OCI-LY7 (cell line): ENCODE results near the gene ASB4. TPM values are rescaled to one million over a fixed set of nuclear protein-coding genes. Genes with fewer than 3 reads are reported as not detected.

Experiments used
- BruUV-seq: library from RNA; stranded (reverse); fragments of 400-500 nt; replicated peaks from 2 replicates; lab custom pipeline; 2021; lab: Mats Ljungman, UMichigan
- CTCF ChIA-PET: fragments of 300-600 bp; sonication (Branson Sonifier 250); formaldehyde crosslinking; loops from one replicate; lab custom pipeline; 2022; ENCODE audit warnings: antibody characterized with exemption; ENCODE audit not compliant: unreplicated experiment; lab: Charles Lee
- POLR2A ChIA-PET: fragments of 300-600 bp; sonication (Branson Sonifier 250); formaldehyde crosslinking; loops from one replicate; lab custom pipeline; 2022; ENCODE audit warnings: antibody characterized with exemption; lab: Charles Lee
- DNase-seq: peaks from one replicate; pipeline ENCODE4 v3.0.0-alpha.2; 2015; ENCODE audit warnings: low spot score
- H2AFZ ChIP-seq: fragments of 200-600 bp; sonication (generic), shearing (Covaris generic); 2 replicates; pipeline ENCODE4 v1.6.1; 2014; ENCODE audit warnings: mild to moderate bottlenecking, antibody characterized with exemption, low read length, moderate library complexity
- H3K27ac ChIP-seq: fragments of 200-600 bp; sonication (generic); 2 replicates; pipeline ENCODE4 v1.5.1; 2014; ENCODE audit warnings: mixed run types, low read depth, mild to moderate bottlenecking, moderate library complexity, low read length, inconsistent platforms; ENCODE audit not compliant: poor library complexity, severe bottlenecking
- H3K36me3 ChIP-seq: fragments of 200-600 bp; sonication (generic); 2 replicates; pipeline ENCODE4 v1.6.1; 2014; ENCODE audit warnings: mild to moderate bottlenecking, antibody characterized with exemption, low read length, moderate library complexity, mixed read lengths; ENCODE audit not compliant: insufficient read depth
- H3K4me1 ChIP-seq: fragments of 200-600 bp; sonication (generic); 2 replicates; pipeline ENCODE4 v1.5.1; 2014; ENCODE audit warnings: mild to moderate bottlenecking, low read length; ENCODE audit not compliant: insufficient read depth, poor library complexity, severe bottlenecking
- H3K4me2 ChIP-seq: fragments of 200-600 bp; sonication (generic); 2 replicates; pipeline ENCODE4 v1.6.1; 2014; ENCODE audit warnings: mild to moderate bottlenecking, low read length
- H3K4me3 ChIP-seq: fragments of 200-600 bp; sonication (generic); 2 replicates; pipeline ENCODE4 v1.5.1; 2014; ENCODE audit warnings: mild to moderate bottlenecking, low read depth, low read length; ENCODE audit not compliant: poor library complexity, severe bottlenecking
- H3K79me2 ChIP-seq: fragments of 200-600 bp; sonication (generic); 2 replicates; pipeline ENCODE4 v1.6.1; 2016; ENCODE audit warnings: low read depth, mild to moderate bottlenecking, low read length, moderate library complexity, mixed read lengths; ENCODE audit not compliant: insufficient read depth
- H3K9me2 ChIP-seq: fragments of 200-600 bp; sonication (generic); 2 replicates; pipeline ENCODE4 v1.6.1; 2016; ENCODE audit warnings: mild to moderate bottlenecking, low read length, mixed read lengths; ENCODE audit not compliant: insufficient read depth
- H3K9me3 ChIP-seq: fragments of 200-600 bp; sonication (generic); 2 replicates; pipeline ENCODE4 v1.6.1; 2014; ENCODE audit warnings: mild to moderate bottlenecking, mixed run types, low read length, mixed read lengths
- H4K20me1 ChIP-seq: fragments of 200-600 bp; sonication (generic); 2 replicates; pipeline ENCODE4 v1.6.1; 2014; ENCODE audit warnings: mild to moderate bottlenecking, antibody characterized with exemption, low read length, moderate library complexity, mixed read lengths; ENCODE audit not compliant: insufficient read depth
- CTCF ChIP-seq: fragments of 200-600 bp; sonication (generic); conservative IDR thresholded peaks from 2 replicates; pipeline ENCODE4 v1.5.1; 2014; ENCODE audit warnings: mild to moderate bottlenecking, antibody characterized with exemption, low read length, moderate library complexity, mixed read lengths
- EZH2phosphoT487 ChIP-seq: fragments of 200-600 bp; sonication (generic); IDR thresholded peaks from 2 replicates; pipeline ENCODE4 v1.6.1; 2018; ENCODE audit warnings: low read depth, borderline replicate concordance, mild to moderate bottlenecking, mixed run types, antibody characterized with exemption, low read length, moderate library complexity, mixed read lengths
- intact Hi-C: fragments of 100-400 bp; cut with micrococcal nuclease; formaldehyde crosslinking; loops from one replicate; pipeline ENCODE4 v1.10.0; 2022; ENCODE audit not compliant: unreplicated experiment
- total RNA-seq, 2 experiments: library from RNA; depleted of rRNA in 1 of 2; stranded (reverse); fragments of >200 nt in 1 of 2; shearing (Covaris generic) in 1 of 2; gene quantifications; 2 replicates each; pipeline ENCODE4 v1.2.3, GENCODE V29; 2014 to 2022

ASB4 gene
- total RNA-seq, 2 experiments from 2014 or later: not detected

GRCh38 chr7:95440394-95441038 lies 45.2 kb upstream of the ASB4 start:
- Histone ChIP-seq H3K36me3 (no peaks in the 10 kb centered on the region), H3K4me2 (no peak overlapping the region), H4K20me1 (no peaks in the 10 kb centered on the region), H3K79me2 (no peaks in the 10 kb centered on the region), H3K27ac (no peak overlapping the region), H3K4me1 (no peaks in the 10 kb centered on the region), H3K4me3 (no peak overlapping the region), H3K9me3 (no peaks in the 10 kb centered on the region), H3K9me2 (no peaks in the 10 kb centered on the region), H2AFZ (no peak overlapping the region)
- intact Hi-C loops: no loop called here
- ChIA-PET CTCF (no interaction called here), POLR2A (no interaction called here)
- BruUV-seq: no TSS peak
- no peak for DNase-seq
- TF ChIP-seq EZH2phosphoT487 (no peak), CTCF (no peak)

- ChIA-PET POLR2A (no interaction called here), CTCF (no interaction called here)
- H3K4me1 ChIP-seq: no peaks in the 10 kb centered on the region
- H2AFZ ChIP-seq: no peak overlapping the region
- TF ChIP-seq EZH2phosphoT487 (no peak), CTCF (no peak)
- no peaks in the 10 kb centered on the region for H4K20me1 ChIP-seq
- no peak overlapping the region for H3K4me2 ChIP-seq
- H3K79me2 ChIP-seq: no peaks in the 10 kb centered on the region
- intact Hi-C loops: no loop called here
- H3K9me2 ChIP-seq: no peaks in the 10 kb centered on the region
- no peak overlapping the region for H3K27ac ChIP-seq
- DNase-seq: no peak
- H3K4me3 ChIP-seq: no peak overlapping the region
- H3K9me3 ChIP-seq: no peaks in the 10 kb centered on the region
- no TSS peak for BruUV-seq
- no peaks in the 10 kb centered on the region for H3K36me3 ChIP-seq
Observed at GRCh38 chr7:95441042-95441823, 44.5 kb upstream of the ASB4 start.

GRCh38 chr7:95444796-95445195 lies 40.9 kb upstream of the ASB4 start:
- CTCF ChIA-PET: no interaction called here
- H3K36me3 ChIP-seq: no peaks in the 10 kb centered on the region
- intact Hi-C loops: no loop called here
- H3K9me2 ChIP-seq: no peaks in the 10 kb centered on the region
- DNase-seq: no peak
- no peak for TF ChIP-seq CTCF
- TF ChIP-seq EZH2phosphoT487: no peak
- H3K9me3 ChIP-seq: no peaks in the 10 kb centered on the region
- H3K27ac ChIP-seq: no peak overlapping the region
- no peak overlapping the region for H3K4me3 ChIP-seq
- H3K4me2 ChIP-seq: no peak overlapping the region
- no peaks in the 10 kb centered on the region for H3K79me2 ChIP-seq
- H2AFZ ChIP-seq: no peak overlapping the region
- BruUV-seq: no TSS peak
- H3K4me1 ChIP-seq: no peaks in the 10 kb centered on the region
- POLR2A ChIA-PET: interaction anchor here (0.8 to 1.0 kb wide), 2 partner anchors 10 to 34 kb away, joined by 3 to 4 read pairs; partner anchors contain the start of gene PON2
- H4K20me1 ChIP-seq: no peaks in the 10 kb centered on the region
